LNCaP clone FGC (cell line): ENCODE data around the gene CDK9.

Experiments
- DNase-seq: peaks from one replicate; pipeline ENCODE4 v3.0.0-alpha.2; 2011; ENCODE audit warnings: low read depth
- H3K4me3 ChIP-seq: 2 replicates; pipeline ENCODE4 v1.5.1; 2011; ENCODE audit warnings: mild to moderate bottlenecking, low read depth, low read length, control low read depth
- TF ChIP-seq, protein P1 (sequence below): IDR thresholded peaks from 2 replicates; pipeline ENCODE4 v1.5.1; 2012; ENCODE audit warnings: mild to moderate bottlenecking; ENCODE audit not compliant: control insufficient read depth, insufficient read depth; ENCODE audit errors: extremely low read depth

The CDK9 gene

DNA sequence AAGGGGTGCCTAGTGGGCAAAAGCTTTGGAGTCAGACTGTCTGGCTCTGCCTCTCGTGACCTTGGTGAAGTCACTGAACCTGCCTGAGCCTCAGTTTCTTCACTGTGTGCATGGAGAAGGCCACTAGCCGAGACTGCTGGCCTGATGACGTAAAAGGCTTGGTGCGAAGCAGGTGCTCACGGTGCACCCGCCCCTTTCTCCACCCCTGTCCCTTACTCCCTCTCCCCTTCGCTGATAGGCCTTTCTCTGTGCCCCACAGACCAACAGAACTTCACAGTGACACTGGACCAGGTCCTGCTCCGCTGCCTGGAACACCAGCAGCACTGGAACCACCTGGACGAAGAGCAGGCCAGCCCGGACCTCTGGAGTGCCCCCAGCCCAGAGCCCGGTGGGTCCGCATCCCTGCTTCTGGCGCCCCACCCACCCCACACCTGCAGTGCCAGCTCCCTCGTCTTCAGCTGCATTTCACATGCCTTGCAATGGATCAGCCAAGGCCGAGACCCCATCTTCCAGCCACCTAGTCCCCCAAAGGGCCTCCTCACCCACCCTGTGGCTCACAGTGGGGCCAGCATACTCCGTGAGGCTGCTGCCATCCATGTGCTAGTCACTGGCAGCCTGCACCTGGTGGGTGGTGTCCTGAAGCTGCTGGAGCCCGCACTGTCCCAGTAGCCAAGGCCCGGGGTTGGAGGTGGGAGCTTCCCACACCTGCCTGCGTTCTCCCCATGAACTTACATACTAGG, 27.3 kb downstream of the CDK9 start:
- DNase-seq, result no peak

DNA sequence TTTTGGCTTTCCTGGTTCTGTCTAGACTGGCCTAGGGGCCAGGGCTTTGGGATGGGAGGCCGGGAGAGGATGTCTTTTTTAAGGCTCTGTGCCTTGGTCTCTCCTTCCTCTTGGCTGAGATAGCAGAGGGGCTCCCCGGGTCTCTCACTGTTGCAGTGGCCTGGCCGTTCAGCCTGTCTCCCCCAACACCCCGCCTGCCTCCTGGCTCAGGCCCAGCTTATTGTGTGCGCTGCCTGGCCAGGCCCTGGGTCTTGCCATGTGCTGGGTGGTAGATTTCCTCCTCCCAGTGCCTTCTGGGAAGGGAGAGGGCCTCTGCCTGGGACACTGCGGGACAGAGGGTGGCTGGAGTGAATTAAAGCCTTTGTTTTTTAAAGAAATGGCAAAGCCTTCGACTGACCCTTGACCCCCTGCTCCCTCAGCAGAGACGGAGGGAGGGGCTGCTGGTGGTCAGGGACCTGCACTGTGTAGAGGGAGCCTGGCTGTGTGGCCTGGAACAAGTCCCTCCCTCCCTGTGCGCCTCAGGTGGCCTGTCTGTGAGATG, 27.9 kb downstream of the CDK9 start:
- TF ChIP-seq, protein P1, sequence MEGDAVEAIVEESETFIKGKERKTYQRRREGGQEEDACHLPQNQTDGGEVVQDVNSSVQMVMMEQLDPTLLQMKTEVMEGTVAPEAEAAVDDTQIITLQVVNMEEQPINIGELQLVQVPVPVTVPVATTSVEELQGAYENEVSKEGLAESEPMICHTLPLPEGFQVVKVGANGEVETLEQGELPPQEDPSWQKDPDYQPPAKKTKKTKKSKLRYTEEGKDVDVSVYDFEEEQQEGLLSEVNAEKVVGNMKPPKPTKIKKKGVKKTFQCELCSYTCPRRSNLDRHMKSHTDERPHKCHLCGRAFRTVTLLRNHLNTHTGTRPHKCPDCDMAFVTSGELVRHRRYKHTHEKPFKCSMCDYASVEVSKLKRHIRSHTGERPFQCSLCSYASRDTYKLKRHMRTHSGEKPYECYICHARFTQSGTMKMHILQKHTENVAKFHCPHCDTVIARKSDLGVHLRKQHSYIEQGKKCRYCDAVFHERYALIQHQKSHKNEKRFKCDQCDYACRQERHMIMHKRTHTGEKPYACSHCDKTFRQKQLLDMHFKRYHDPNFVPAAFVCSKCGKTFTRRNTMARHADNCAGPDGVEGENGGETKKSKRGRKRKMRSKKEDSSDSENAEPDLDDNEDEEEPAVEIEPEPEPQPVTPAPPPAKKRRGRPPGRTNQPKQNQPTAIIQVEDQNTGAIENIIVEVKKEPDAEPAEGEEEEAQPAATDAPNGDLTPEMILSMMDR, result no peak
- no peak overlapping the region for H3K4me3 ChIP-seq
- no peak for DNase-seq

More for the DNA sequence above, 27.3 kb downstream of the CDK9 start:
- TF ChIP-seq, protein P1, result no peak
- H3K4me3 ChIP-seq, result no peak overlapping the region

DNA sequence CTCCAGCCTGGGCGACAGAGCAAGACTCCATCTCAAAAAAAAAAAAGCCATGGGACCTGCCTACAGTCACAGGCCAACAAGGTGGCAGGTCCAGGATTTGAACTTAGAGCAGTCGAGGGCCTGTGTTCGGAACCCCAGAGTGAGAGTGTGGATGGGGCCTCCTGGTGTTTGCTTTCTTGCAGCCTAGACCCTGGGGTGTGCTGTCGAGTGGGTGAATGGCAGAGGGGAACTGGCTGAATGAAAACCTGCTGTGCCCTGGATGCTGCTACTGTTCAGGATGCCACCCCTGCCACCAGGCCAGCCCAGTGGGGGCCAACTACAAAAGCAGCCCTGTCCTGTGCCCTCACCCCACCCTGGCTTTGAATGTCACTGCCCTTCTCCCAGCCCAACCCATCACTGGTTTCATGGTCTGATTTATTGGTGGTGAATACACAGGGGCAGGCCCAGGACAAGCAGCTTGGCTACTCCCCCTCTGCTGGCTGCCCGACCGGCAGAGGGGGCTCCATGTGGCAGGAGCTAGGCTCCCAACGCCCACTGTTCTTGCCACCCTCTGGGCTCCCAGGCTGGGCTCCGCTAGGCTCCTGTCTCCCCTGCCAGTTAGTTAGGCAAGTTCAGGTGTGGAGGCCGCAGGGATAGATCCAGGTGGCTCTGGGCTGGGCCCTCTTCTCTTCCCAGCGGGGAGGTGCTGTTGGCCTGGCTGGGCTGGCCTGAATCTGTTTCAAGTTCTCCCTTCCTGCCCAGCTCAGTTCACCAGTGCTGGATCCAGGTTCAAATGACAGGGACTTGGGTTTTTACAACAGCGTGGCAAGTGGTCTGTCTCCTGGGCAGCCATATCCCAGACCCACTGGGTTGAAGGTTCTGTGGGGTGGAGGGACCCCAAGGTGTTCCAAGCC, 29.0 kb downstream of the CDK9 start:
- DNase-seq, result no peak
- H3K4me3 ChIP-seq, result no peak overlapping the region
- TF ChIP-seq, protein P1, result no peak

DNA sequence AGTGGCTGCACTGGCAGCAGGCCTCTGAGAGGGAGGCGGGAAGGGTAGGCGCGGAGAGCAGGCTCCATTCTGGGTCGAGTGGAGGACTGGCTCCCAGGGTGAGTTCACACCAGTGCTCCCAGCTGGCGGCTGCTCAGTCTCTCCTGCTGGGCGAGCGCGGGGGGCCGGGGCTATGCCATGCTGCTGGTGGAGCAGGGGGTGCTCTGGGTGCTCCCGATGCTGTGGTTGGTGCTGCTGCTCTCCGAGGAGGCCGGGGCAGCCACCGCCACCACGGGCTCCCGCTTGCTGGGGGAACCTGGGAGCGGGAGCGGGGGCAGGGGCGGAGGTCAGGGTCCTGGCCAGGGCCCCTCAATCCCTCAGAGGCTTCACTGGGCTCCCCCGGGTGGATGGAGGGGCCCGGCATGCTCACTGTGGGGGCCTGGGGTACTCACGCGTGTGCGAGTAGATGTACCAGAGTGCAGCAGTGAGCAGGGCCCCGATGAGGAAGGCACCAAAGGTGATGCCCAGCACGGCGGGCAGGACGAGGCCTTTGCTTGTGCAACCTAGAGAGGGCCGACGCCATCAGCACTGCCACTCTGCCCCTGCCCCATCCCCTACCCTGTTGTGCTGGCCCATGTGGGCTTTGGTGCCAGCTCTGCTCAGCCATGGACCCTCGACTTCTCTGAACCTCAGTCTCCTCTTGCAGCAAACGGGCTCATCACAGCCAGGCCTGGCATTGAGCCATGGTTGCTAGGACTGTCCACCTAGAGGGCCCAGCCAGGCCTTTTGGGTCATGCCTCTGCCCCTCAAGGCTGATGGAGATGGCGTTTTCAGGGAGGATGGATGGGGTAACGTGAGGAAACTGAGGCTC, 29.9 kb downstream of the CDK9 start:
- no peak overlapping the region for H3K4me3 ChIP-seq
- TF ChIP-seq, protein P1, result no peak
- no peak for DNase-seq

DNA sequence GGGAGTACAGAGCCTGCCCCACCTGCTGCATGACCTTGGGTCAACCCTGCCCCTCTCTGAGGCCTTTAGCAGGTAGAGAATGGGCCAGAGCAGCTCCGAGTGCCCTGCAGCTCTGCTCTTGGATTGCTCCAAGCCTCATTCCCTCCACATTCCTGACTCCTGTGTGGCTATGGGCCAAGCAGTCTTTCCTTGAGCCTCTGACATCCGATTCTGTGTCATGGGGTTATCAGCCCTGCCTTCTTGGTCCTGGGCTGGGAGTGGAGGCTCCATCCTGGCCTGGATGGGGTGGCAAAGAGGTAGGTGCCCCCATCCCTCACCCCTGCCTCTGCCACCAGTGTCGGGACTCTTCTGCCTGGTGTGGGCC, 30.5 kb downstream of the CDK9 start:
- TF ChIP-seq, protein P1, result no peak
- no peak for DNase-seq
- H3K4me3 ChIP-seq, result no peak overlapping the region

DNA sequence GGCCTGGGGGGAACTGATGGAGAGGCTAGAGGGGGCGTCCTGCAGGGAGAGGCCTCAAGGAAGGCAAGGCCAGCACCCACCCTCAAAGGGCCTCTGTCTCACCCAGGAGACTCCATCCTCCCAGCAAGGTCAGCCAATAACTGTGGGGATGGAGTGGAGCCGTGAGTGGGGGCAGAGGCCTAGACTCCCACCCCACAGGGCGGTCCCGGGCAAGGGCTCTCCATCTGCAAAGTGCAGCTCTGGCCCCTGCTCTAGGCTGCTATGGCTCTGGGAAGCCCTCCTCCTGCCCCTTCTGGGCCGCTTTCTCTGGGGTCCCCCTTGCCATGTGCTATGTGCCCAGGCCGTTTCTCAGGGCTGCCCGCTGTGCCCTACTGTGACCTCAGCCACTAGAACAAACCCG, 30.9 kb downstream of the CDK9 start:
- TF ChIP-seq, protein P1, result no peak
- no peak for DNase-seq
- no peak overlapping the region for H3K4me3 ChIP-seq
